Fibroblast of lung (primary cell): Measurements from ENCODE around the gene SLC26A1. TPM values are rescaled to one million over a fixed set of nuclear protein-coding genes. Genes with fewer than 3 reads are reported as not detected.

Source experiments
- DNase-seq, 2 donors: peaks; one replicate each; pipeline versions ENCODE4 v3.0.0 to v3.0.0-alpha.2; 2010; ENCODE audit warnings: low read depth in 2 of 2
- H2AFZ ChIP-seq: 2 replicates; pipeline ENCODE4 v1.5.1; 2012; ENCODE audit warnings: low read length, control low read depth, inconsistent platforms
- H3K27ac ChIP-seq: 2 replicates; pipeline ENCODE4 v1.5.1; 2011; ENCODE audit warnings: low read length, control low read depth; ENCODE audit not compliant: insufficient read depth
- H3K27me3 ChIP-seq: 2 replicates; pipeline ENCODE4 v1.5.1; 2011; ENCODE audit warnings: mild to moderate bottlenecking, low read length; ENCODE audit not compliant: control insufficient read depth, insufficient read depth
- H3K36me3 ChIP-seq: 2 replicates; pipeline ENCODE4 v1.5.1; 2011; ENCODE audit warnings: low read length; ENCODE audit not compliant: control insufficient read depth, insufficient read depth
- H3K4me1 ChIP-seq: 2 replicates; pipeline ENCODE4 v1.5.1; 2011; ENCODE audit warnings: low read length; ENCODE audit not compliant: control insufficient read depth, insufficient read depth; ENCODE audit errors: extremely low read depth
- H3K4me2 ChIP-seq: 2 replicates; pipeline ENCODE4 v1.5.1; 2011; ENCODE audit warnings: low read length, control low read depth; ENCODE audit not compliant: insufficient read depth; ENCODE audit errors: extremely low read depth
- H3K4me3 ChIP-seq, 4 experiments: fragments of 200-600 bp in 1 of 4; sonication (generic) in 1 of 4; replicated peaks in 1 of 4; 2 replicates each; pipeline ENCODE4 v1.5.1; 2011 to 2016; ENCODE audit warnings: low read length in 4 of 4, low read depth in 3 of 4, mild to moderate bottlenecking in 3 of 4, control low read depth in 2 of 4, inconsistent platforms in 1 of 4, mixed read lengths in 1 of 4; ENCODE audit not compliant: insufficient read depth in 1 of 4; ENCODE audit errors: control extremely low read depth in 1 of 4
- H3K79me2 ChIP-seq: 2 replicates; pipeline ENCODE4 v1.5.1; 2012; ENCODE audit warnings: mild to moderate bottlenecking, low read length, inconsistent platforms; ENCODE audit not compliant: control insufficient read depth, insufficient read depth
- H3K9ac ChIP-seq: 2 replicates; pipeline ENCODE4 v1.5.1; 2011; ENCODE audit warnings: mild to moderate bottlenecking, low read length, control low read depth; ENCODE audit not compliant: insufficient read depth
- H3K9me3 ChIP-seq: 2 replicates; pipeline ENCODE4 v1.5.1; 2012; ENCODE audit warnings: low read depth, low read length; ENCODE audit not compliant: control insufficient read depth, insufficient read depth
- H4K20me1 ChIP-seq: 2 replicates; pipeline ENCODE4 v1.5.1; 2011; ENCODE audit warnings: low read length; ENCODE audit not compliant: control insufficient read depth, insufficient read depth; ENCODE audit errors: extremely low read depth
- EZH2 ChIP-seq: IDR thresholded peaks from 2 replicates; pipeline ENCODE4 v1.5.1; 2012; ENCODE audit warnings: low read length, control low read depth, mild to moderate bottlenecking; ENCODE audit errors: missing control alignments
- polyA plus RNA-seq, 2 donors: library from polyadenylated mRNA; depleted of rRNA in 1 of 2; stranded (reverse) in 1 of 2; unstranded in 1 of 2; fragments of >200 nt; gene quantifications; 2 replicates each; pipeline ENCODE4 v1.2.1, GENCODE V29; 2011 to 2012; ENCODE audit warnings: missing spikeins in 1 of 2
- total RNA-seq: library from RNA; depleted of rRNA; stranded (reverse); fragments of >200 nt; gene quantifications from 2 replicates; pipeline ENCODE4 v1.2.1, GENCODE V29; 2014
- TF ChIP-seq, protein P1 (sequence below), 2 donors: IDR thresholded peaks in 1 of 2; conservative IDR thresholded peaks in 1 of 2; 1 replicate in 1 of 2; 2 replicates in 1 of 2; pipeline ENCODE4 v1.5.1; 2011 to 2012; ENCODE audit warnings: low read length in 2 of 2, control low read depth in 1 of 2, inconsistent platforms in 1 of 2, low read depth in 1 of 2, mild to moderate bottlenecking in 1 of 2

SLC26A1 gene
- total and polyA plus RNA-seq, 2 donors (not counting 1 experiment from before 2014, with no cell fraction given): 0.05 to 0.33 TPM

DNA sequence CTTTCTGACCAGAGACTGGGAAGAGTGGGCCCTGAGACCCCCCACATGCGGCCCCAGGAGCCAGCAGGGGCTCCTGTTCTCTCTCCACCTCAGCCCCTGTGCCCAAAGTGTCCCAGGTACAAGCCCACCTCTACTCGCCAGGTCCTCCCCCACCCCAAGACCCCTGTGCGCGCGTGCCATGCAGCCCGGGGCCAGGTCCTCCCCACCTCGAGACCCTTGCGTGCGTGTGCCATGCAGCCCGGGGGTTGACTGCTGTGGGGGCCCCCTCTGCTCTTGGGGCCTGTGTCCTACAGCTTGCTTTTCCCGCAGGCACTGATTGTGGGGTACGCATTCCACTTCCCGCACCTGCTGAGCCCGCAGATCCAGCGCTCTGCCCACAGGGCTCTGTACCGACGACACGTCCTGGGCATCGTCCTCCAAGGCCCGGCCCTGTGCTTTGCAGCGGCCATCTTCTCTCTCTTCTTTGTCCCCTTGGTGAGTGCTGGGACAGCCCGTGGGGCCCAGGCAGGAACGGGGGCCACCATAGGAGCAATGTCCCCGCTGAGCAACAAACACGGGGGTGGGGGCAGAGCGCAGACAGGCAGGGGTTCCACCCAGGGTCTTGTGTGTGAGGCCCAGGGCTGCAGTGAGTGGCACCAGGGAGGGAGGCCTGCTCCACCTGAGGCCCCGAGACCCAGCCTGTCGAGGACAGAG lies 40.2 kb downstream of the SLC26A1 start:
- H3K36me3 ChIP-seq: peaks cover 2% of the 10 kb centered on the region
- H3K27me3 ChIP-seq: no peaks in the 10 kb centered on the region
- no peak for DNase-seq
- no peak overlapping the region for H2AFZ ChIP-seq
- H4K20me1 ChIP-seq: no peaks in the 10 kb centered on the region
- no peaks in the 10 kb centered on the region for H3K4me1 ChIP-seq
- H3K4me3 ChIP-seq: no peak overlapping the region
- H3K9ac ChIP-seq: no peak overlapping the region
- no peaks in the 10 kb centered on the region for H3K79me2 ChIP-seq
- H3K27ac ChIP-seq: no peak overlapping the region
- no peaks in the 10 kb centered on the region for H3K9me3 ChIP-seq
- TF ChIP-seq EZH2: no peak
- TF ChIP-seq, protein P1, sequence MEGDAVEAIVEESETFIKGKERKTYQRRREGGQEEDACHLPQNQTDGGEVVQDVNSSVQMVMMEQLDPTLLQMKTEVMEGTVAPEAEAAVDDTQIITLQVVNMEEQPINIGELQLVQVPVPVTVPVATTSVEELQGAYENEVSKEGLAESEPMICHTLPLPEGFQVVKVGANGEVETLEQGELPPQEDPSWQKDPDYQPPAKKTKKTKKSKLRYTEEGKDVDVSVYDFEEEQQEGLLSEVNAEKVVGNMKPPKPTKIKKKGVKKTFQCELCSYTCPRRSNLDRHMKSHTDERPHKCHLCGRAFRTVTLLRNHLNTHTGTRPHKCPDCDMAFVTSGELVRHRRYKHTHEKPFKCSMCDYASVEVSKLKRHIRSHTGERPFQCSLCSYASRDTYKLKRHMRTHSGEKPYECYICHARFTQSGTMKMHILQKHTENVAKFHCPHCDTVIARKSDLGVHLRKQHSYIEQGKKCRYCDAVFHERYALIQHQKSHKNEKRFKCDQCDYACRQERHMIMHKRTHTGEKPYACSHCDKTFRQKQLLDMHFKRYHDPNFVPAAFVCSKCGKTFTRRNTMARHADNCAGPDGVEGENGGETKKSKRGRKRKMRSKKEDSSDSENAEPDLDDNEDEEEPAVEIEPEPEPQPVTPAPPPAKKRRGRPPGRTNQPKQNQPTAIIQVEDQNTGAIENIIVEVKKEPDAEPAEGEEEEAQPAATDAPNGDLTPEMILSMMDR (conservative IDR thresholded peaks at IDR 0.05 in 1 of 2, IDR thresholded peaks at IDR 0.05 in 1 of 2; ENCODE audit: low read depth in 1 of 2, low read length in 2 of 2): no peak
- H3K4me2 ChIP-seq: no peak overlapping the region

DNA sequence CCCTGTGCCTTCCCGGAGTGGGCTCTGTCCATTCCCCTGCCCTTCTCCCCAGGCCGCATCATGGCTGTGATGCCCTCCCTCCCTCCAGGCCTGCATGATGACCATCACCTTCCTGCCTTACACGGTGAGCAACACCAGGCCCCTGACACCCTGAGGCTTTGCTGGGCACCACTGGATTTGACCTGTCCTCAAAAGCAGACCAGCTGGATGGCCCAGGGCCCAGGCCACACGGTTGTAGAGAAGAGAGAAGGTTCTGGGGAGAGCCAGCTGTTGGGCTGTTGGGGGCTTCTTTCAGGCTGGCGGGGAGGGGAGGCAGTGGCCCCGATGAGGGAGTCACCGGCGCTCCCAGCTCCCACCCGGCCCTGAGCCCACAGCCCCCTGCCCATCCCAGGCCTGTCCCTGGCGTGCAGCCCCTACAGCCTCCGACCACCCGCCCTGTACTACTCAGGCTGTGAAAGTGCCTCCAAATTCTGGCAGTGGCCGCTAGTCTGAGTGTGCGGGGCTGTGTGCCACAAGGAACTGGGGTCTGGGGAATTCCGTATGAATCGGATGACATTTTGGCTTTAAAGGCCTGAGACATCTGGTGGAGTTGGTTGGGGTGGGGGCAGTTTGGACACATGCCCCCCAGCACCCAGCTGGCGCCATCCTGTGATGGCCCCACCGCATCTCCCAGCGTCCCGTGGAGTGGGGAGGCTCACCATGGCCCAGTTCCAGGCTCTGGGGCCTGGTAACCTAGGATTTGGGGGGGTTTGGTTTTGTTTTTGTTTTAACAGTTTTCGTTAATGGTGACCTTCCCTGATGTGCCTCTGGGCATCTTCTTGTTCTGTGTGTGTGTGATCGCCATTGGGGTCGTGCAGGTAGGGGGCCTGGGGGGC lies 41.4 kb downstream of the SLC26A1 start:
- H3K4me3 ChIP-seq: no peak overlapping the region
- TF ChIP-seq, protein P1 (conservative IDR thresholded peaks at IDR 0.05 in 1 of 2, IDR thresholded peaks at IDR 0.05 in 1 of 2; ENCODE audit: low read depth in 1 of 2, low read length in 2 of 2): no peak
- no peak for TF ChIP-seq EZH2
- H3K79me2 ChIP-seq: no peaks in the 10 kb centered on the region
- H3K9me3 ChIP-seq: no peaks in the 10 kb centered on the region
- no peaks in the 10 kb centered on the region for H3K27me3 ChIP-seq
- no peaks in the 10 kb centered on the region for H3K4me1 ChIP-seq
- H3K4me2 ChIP-seq: no peak overlapping the region
- H4K20me1 ChIP-seq: no peaks in the 10 kb centered on the region
- peaks cover 2% of the 10 kb centered on the region for H3K36me3 ChIP-seq
- DNase-seq: no peak
- H3K9ac ChIP-seq: no peak overlapping the region
- no peak overlapping the region for H2AFZ ChIP-seq
- no peak overlapping the region for H3K27ac ChIP-seq

DNA sequence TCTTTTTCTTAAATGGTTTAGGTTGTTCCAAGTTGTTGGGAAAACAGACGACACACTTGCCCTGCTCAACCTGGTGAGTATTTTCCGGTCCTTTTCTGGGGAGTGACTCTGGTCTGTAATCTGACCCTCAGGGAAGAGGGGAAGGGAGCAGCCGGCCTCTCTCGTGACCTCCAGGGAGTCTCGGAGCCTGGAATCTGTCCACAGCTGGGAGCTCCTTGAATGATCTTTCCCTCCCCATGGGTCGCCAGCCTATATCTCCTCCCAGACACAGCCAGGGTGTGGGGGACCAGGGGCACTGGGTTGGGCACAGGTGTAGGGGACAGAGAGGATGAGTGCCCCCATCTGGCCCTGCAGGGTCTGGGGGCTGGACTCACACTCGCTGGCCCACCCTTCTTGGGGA lies 42.0 kb downstream of the SLC26A1 start:
- Histone ChIP-seq H3K36me3 (peaks cover 2% of the 10 kb centered on the region), H3K9ac (no peak overlapping the region), H3K4me1 (no peaks in the 10 kb centered on the region), H3K27me3 (no peaks in the 10 kb centered on the region), H3K27ac (no peak overlapping the region), H3K79me2 (no peaks in the 10 kb centered on the region), H3K9me3 (no peaks in the 10 kb centered on the region), H3K4me2 (no peak overlapping the region), H2AFZ (no peak overlapping the region), H3K4me3 (no peak overlapping the region), H4K20me1 (no peaks in the 10 kb centered on the region)
- DNase-seq: no peak
- TF ChIP-seq, protein P1 (conservative IDR thresholded peaks at IDR 0.05 in 1 of 2, IDR thresholded peaks at IDR 0.05 in 1 of 2; ENCODE audit: low read depth in 1 of 2, low read length in 2 of 2): no peak
- no peak for TF ChIP-seq EZH2
